GM10266 (cell line): ENCODE data around the gene KLHL3.

Experiments
- DNase-seq: peaks from one replicate; pipeline ENCODE4 v3.0.0; 2012; ENCODE audit errors: extremely low spot score
- CTCF ChIP-seq: IDR thresholded peaks from 2 replicates; pipeline ENCODE4 v1.5.1; 2012; ENCODE audit warnings: mild to moderate bottlenecking, low read depth; ENCODE audit not compliant: control insufficient read depth, insufficient read depth; ENCODE audit errors: missing control alignments

KLHL3 gene

GRCh38 chr5:137624786-137625349 is 111.0 kb downstream of the KLHL3 start:
- no peak for DNase-seq
- no peak for TF ChIP-seq CTCF

- TF ChIP-seq CTCF: no peak
- DNase-seq: no peak
These were observed 113.0 kb downstream of the KLHL3 start for GRCh38 chr5:137622850-137623249.

GRCh38 chr5:137621861-137622823 is 113.7 kb downstream of the KLHL3 start:
- no peak for DNase-seq
- TF ChIP-seq CTCF: no peak

GRCh38 chr5:137621306-137621705 is 114.6 kb downstream of the KLHL3 start:
- TF ChIP-seq CTCF: no peak
- DNase-seq: no peak

GRCh38 chr5:137619191-137619870 is 116.6 kb downstream of the KLHL3 start:
- TF ChIP-seq CTCF: no peak
- DNase-seq: no peak

- no peak for DNase-seq
These were observed 117.4 kb downstream of the KLHL3 start for GRCh38 chr5:137618476-137618875.

More at GRCh38 chr5:137618476-137618875, 117.4 kb downstream of the KLHL3 start:
- no peak for TF ChIP-seq CTCF
